ENCODE data around the gene SKP1.

DNA sequence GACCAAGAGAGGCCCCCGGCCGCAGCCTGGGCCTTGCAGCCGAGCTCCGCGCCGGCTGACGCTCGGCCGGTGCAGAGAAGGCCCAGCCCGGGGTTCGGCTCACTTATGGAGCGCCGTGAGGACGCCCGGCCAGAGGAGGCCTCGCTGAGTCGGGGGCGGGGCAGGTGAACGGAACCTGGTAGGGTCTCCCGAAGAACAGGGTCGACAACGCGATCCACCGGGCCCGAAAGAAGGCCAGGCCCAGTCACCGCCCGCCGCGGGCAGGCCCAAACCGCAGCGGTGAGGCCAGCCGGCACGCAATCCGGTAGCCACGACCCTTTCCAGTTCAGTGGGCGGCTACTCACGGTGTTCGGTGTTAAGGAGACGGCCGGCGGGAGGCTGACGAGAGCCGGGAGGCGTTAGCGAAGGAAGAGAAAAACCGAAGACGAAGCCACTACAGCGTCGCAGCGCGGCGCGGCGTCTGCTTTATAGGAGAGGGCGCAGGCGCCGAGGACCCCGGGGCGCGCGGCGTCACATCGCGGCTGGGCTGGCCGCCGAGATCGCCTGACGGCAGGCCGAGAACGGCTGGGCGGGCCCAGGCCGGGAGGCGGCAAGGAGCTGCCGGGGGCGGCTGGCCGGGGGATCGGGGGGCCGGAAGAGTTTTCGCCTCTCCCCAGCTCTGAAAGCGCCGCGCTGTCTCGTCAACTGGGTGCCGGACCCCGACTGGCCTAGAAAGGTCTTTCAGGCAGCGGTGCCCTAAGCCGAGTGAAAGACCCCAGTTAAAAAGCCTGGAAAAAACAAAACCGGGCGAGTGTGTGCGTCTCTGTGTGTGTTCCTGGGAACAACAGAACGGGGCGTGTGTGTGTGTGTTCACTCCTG, at the start of gene SKP1:
- no peak for TF ChIP-seq CTCF (IDR thresholded peaks at IDR 0.05)
- peak; percentile 99 for TF ChIP-seq POLR2AphosphoS5 (IDR thresholded peaks at IDR 0.05; ENCODE audit: low read depth, low read length)
- TF ChIP-seq TAF1 (IDR thresholded peaks at IDR 0.05; ENCODE audit: borderline replicate concordance, low read depth, low read length) = peak; percentile 97
- no peak for TF ChIP-seq YY1 (IDR thresholded peaks at IDR 0.05; ENCODE audit: low read depth)
- no peak for TF ChIP-seq MAX (IDR thresholded peaks at IDR 0.05; ENCODE audit: low read depth)
- TF ChIP-seq, protein P1, sequence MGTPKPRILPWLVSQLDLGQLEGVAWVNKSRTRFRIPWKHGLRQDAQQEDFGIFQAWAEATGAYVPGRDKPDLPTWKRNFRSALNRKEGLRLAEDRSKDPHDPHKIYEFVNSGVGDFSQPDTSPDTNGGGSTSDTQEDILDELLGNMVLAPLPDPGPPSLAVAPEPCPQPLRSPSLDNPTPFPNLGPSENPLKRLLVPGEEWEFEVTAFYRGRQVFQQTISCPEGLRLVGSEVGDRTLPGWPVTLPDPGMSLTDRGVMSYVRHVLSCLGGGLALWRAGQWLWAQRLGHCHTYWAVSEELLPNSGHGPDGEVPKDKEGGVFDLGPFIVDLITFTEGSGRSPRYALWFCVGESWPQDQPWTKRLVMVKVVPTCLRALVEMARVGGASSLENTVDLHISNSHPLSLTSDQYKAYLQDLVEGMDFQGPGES (IDR thresholded peaks at IDR 0.05; ENCODE audit: low read depth, low read length) = no peak
- TF ChIP-seq EZH2phosphoT487 (IDR thresholded peaks at IDR 0.05; ENCODE audit: borderline replicate concordance, low read depth) = no peak
- no peak for TF ChIP-seq RXRA (IDR thresholded peaks at IDR 0.05; ENCODE audit: borderline replicate concordance, low read depth)
- TF ChIP-seq REST (IDR thresholded peaks at IDR 0.05; ENCODE audit: low read depth, low read length) = peak; percentile 37; the same call in 1 of the 2 replicates
- no peak for TF ChIP-seq TCF12 (IDR thresholded peaks at IDR 0.05)
- TF ChIP-seq ELF1 (IDR thresholded peaks at IDR 0.05) = no peak
- TF ChIP-seq GABPA (IDR thresholded peaks at IDR 0.05; ENCODE audit: low read depth) = no peak
- TF ChIP-seq RCOR1 (IDR thresholded peaks at IDR 0.05; ENCODE audit: low read length) = no peak
- TF ChIP-seq NFIC (IDR thresholded peaks at IDR 0.05; ENCODE audit: borderline replicate concordance) = no peak
